Measurements from ENCODE around the gene TRPC3.

TRPC3 gene

GRCh38 chr4:121958777-121959176 is 6.9 kb upstream of the TRPC3 start:
- H3K4me1 Mint-ChIP-seq: no peaks in the 10 kb centered on the region
- H3K27ac Mint-ChIP-seq: no peak overlapping the region
- no peaks in the 10 kb centered on the region for H3K36me3 Mint-ChIP-seq
- H3K27me3 Mint-ChIP-seq: peaks cover 3% of the 10 kb centered on the region
- no peaks in the 10 kb centered on the region for H3K9me3 Mint-ChIP-seq
- H3K4me3 Mint-ChIP-seq: no peak overlapping the region

GRCh38 chr4:121957266-121957665 is 5.4 kb upstream of the TRPC3 start:
- Mint-ChIP-seq H3K36me3 (no peaks in the 10 kb centered on the region), H3K27ac (no peak overlapping the region), H3K27me3 (peaks cover 5% of the 10 kb centered on the region), H3K9me3 (no peaks in the 10 kb centered on the region), H3K4me1 (peaks cover 2% of the 10 kb centered on the region), H3K4me3 (no peak overlapping the region)

- Mint-ChIP-seq H3K9me3 (no peaks in the 10 kb centered on the region), H3K27me3 (peaks cover 23% of the 10 kb centered on the region), H3K4me3 (no peak overlapping the region), H3K36me3 (no peaks in the 10 kb centered on the region), H3K27ac (no peak overlapping the region), H3K4me1 (peaks cover 14% of the 10 kb centered on the region)
Measured at GRCh38 chr4:121953860-121954259, 2.0 kb upstream of the TRPC3 start.

- H3K27ac Mint-ChIP-seq: no peak overlapping the region
- H3K36me3 Mint-ChIP-seq: no peaks in the 10 kb centered on the region
- peaks cover 31% of the 10 kb centered on the region for H3K27me3 Mint-ChIP-seq
- H3K9me3 Mint-ChIP-seq: no peaks in the 10 kb centered on the region
- H3K4me1 Mint-ChIP-seq: peaks cover 14% of the 10 kb centered on the region
- H3K4me3 Mint-ChIP-seq: peak overlapping the region; percentile 85
Measured at GRCh38 chr4:121952290-121952689, 430 bp upstream of the TRPC3 start.

GRCh38 chr4:121950680-121951520 is 960 bp downstream of the TRPC3 start:
- H3K27me3 Mint-ChIP-seq: peaks cover 34% of the 10 kb centered on the region
- H3K4me1 Mint-ChIP-seq: peaks cover 14% of the 10 kb centered on the region
- H3K4me3 Mint-ChIP-seq: peak overlapping the region; percentile 93
- no peaks in the 10 kb centered on the region for H3K36me3 Mint-ChIP-seq
- no peak overlapping the region for H3K27ac Mint-ChIP-seq
- H3K9me3 Mint-ChIP-seq: no peaks in the 10 kb centered on the region

- Mint-ChIP-seq H3K4me3 (peak overlapping the region; percentile 93), H3K4me1 (peaks cover 14% of the 10 kb centered on the region), H3K9me3 (no peaks in the 10 kb centered on the region), H3K36me3 (no peaks in the 10 kb centered on the region), H3K27me3 (peaks cover 37% of the 10 kb centered on the region), H3K27ac (no peak overlapping the region)
Measured at GRCh38 chr4:121950212-121950679, 1.6 kb downstream of the TRPC3 start.

GRCh38 chr4:121946644-121947043 is 5.2 kb downstream of the TRPC3 start:
- H3K27me3 Mint-ChIP-seq: peaks cover 40% of the 10 kb centered on the region
- no peaks in the 10 kb centered on the region for H3K36me3 Mint-ChIP-seq
- no peaks in the 10 kb centered on the region for H3K9me3 Mint-ChIP-seq
- H3K27ac Mint-ChIP-seq: no peak overlapping the region
- H3K4me1 Mint-ChIP-seq: peaks cover 10% of the 10 kb centered on the region
- no peak overlapping the region for H3K4me3 Mint-ChIP-seq

GRCh38 chr4:121943941-121944340 is 7.9 kb downstream of the TRPC3 start:
- no peaks in the 10 kb centered on the region for H3K9me3 Mint-ChIP-seq
- no peak overlapping the region for H3K4me3 Mint-ChIP-seq
- H3K36me3 Mint-ChIP-seq: no peaks in the 10 kb centered on the region
- H3K27ac Mint-ChIP-seq: no peak overlapping the region
- H3K4me1 Mint-ChIP-seq: peaks cover 3% of the 10 kb centered on the region
- H3K27me3 Mint-ChIP-seq: peaks cover 45% of the 10 kb centered on the region

- Mint-ChIP-seq H3K36me3 (no peaks in the 10 kb centered on the region), H3K4me1 (peaks cover 8% of the 10 kb centered on the region), H3K27ac (no peak overlapping the region), H3K27me3 (peaks cover 34% of the 10 kb centered on the region), H3K4me3 (no peak overlapping the region), H3K9me3 (no peaks in the 10 kb centered on the region)
Measured at GRCh38 chr4:121939690-121940089, 12.2 kb downstream of the TRPC3 start.

GRCh38 chr4:121938282-121939092 is 13.4 kb downstream of the TRPC3 start:
- no peak overlapping the region for H3K27ac Mint-ChIP-seq
- peaks cover 8% of the 10 kb centered on the region for H3K4me1 Mint-ChIP-seq
- peaks cover 34% of the 10 kb centered on the region for H3K27me3 Mint-ChIP-seq
- H3K36me3 Mint-ChIP-seq: no peaks in the 10 kb centered on the region
- no peak overlapping the region for H3K4me3 Mint-ChIP-seq
- H3K9me3 Mint-ChIP-seq: no peaks in the 10 kb centered on the region

- H3K27ac Mint-ChIP-seq: no peak overlapping the region
- H3K36me3 Mint-ChIP-seq: no peaks in the 10 kb centered on the region
- peaks cover 8% of the 10 kb centered on the region for H3K4me1 Mint-ChIP-seq
- peaks cover 25% of the 10 kb centered on the region for H3K27me3 Mint-ChIP-seq
- H3K9me3 Mint-ChIP-seq: no peaks in the 10 kb centered on the region
- H3K4me3 Mint-ChIP-seq: no peak overlapping the region
Measured at GRCh38 chr4:121936101-121936500, 15.8 kb downstream of the TRPC3 start.

- peaks cover 8% of the 10 kb centered on the region for H3K4me1 Mint-ChIP-seq
- H3K4me3 Mint-ChIP-seq: no peak overlapping the region
- no peak overlapping the region for H3K27ac Mint-ChIP-seq
- no peaks in the 10 kb centered on the region for H3K36me3 Mint-ChIP-seq
- no peaks in the 10 kb centered on the region for H3K9me3 Mint-ChIP-seq
- peaks cover 22% of the 10 kb centered on the region for H3K27me3 Mint-ChIP-seq
Measured at GRCh38 chr4:121934635-121935034, 17.2 kb downstream of the TRPC3 start.

- Mint-ChIP-seq H3K9me3 (no peaks in the 10 kb centered on the region), H3K4me3 (no peak overlapping the region), H3K27me3 (peaks cover 13% of the 10 kb centered on the region), H3K27ac (no peak overlapping the region), H3K36me3 (no peaks in the 10 kb centered on the region), H3K4me1 (no peaks in the 10 kb centered on the region)
Measured at GRCh38 chr4:121932212-121932974, 19.5 kb downstream of the TRPC3 start.

- H3K9me3 Mint-ChIP-seq: no peaks in the 10 kb centered on the region
- H3K27ac Mint-ChIP-seq: no peak overlapping the region
- no peaks in the 10 kb centered on the region for H3K36me3 Mint-ChIP-seq
- H3K27me3 Mint-ChIP-seq: peaks cover 11% of the 10 kb centered on the region
- no peaks in the 10 kb centered on the region for H3K4me1 Mint-ChIP-seq
- no peak overlapping the region for H3K4me3 Mint-ChIP-seq
Measured at GRCh38 chr4:121930304-121930703, 21.6 kb downstream of the TRPC3 start.

GRCh38 chr4:121927948-121928347 is 23.9 kb downstream of the TRPC3 start:
- Mint-ChIP-seq H3K4me1 (no peaks in the 10 kb centered on the region), H3K36me3 (no peaks in the 10 kb centered on the region), H3K9me3 (no peaks in the 10 kb centered on the region), H3K4me3 (no peak overlapping the region), H3K27me3 (peaks cover 11% of the 10 kb centered on the region), H3K27ac (no peak overlapping the region)

Measured in activated naive CD4-positive, alpha-beta T cell treated with anti-CD3 and anti-CD28 coated beads, Interleukin-2, amount 50 U/mL, for 24 hours (primary cell).